ENCODE data around the gene SLC2A8.

Gene SLC2A8

GRCh38 chr9:127384016-127384730, 12.8 kb upstream of the SLC2A8 start:
- no peak for DNase-seq

GRCh38 chr9:127384901-127385300, 12.1 kb upstream of the SLC2A8 start:
- DNase-seq = no peak

GRCh38 chr9:127386249-127386648, 10.7 kb upstream of the SLC2A8 start:
- DNase-seq = no peak

GRCh38 chr9:127386981-127387380, 10.0 kb upstream of the SLC2A8 start:
- no peak for DNase-seq

GRCh38 chr9:127388037-127388855, 8.7 kb upstream of the SLC2A8 start:
- DNase-seq = peak; percentile 73

GRCh38 chr9:127388856-127389238, 8.1 kb upstream of the SLC2A8 start:
- no peak for DNase-seq

GRCh38 chr9:127389381-127390247, 7.4 kb upstream of the SLC2A8 start:
- no peak for DNase-seq

GRCh38 chr9:127390248-127390545, 6.8 kb upstream of the SLC2A8 start:
- no peak for DNase-seq

GRCh38 chr9:127390563-127390962, 6.4 kb upstream of the SLC2A8 start:
- no peak for DNase-seq

GRCh38 chr9:127392166-127392565, 4.8 kb upstream of the SLC2A8 start:
- DNase-seq = no peak

- no peak for DNase-seq
These were observed 4.0 kb upstream of the SLC2A8 start for GRCh38 chr9:127392976-127393375.

GRCh38 chr9:127393645-127394044, 3.3 kb upstream of the SLC2A8 start:
- DNase-seq = no peak

GRCh38 chr9:127395497-127396252, 1.3 kb upstream of the SLC2A8 start:
- no peak for DNase-seq

- no peak for DNase-seq
These were observed 639 bp upstream of the SLC2A8 start for GRCh38 chr9:127396253-127396807.

- peak; percentile 26 for DNase-seq
These were observed 791 bp downstream of the SLC2A8 start for GRCh38 chr9:127397646-127398274.

GRCh38 chr9:127398275-127398647, 1.3 kb downstream of the SLC2A8 start:
- no peak for DNase-seq

- DNase-seq = no peak
These were observed 1.9 kb downstream of the SLC2A8 start for GRCh38 chr9:127398715-127399400.

GRCh38 chr9:127399736-127400269, 2.8 kb downstream of the SLC2A8 start:
- no peak for DNase-seq

- DNase-seq = no peak
These were observed 5.6 kb downstream of the SLC2A8 start for GRCh38 chr9:127402401-127403090.

- DNase-seq = no peak
These were observed 6.7 kb downstream of the SLC2A8 start for GRCh38 chr9:127403507-127404192.

Measured in stimulated activated CD4-positive, alpha-beta T cell treated with anti-CD3 and anti-CD28 coated beads, Interleukin-4, amount 100 ng/mL, for 1 hour (primary cell).